BE2C (cell line): Measurements from ENCODE around the gene ZNF578.
"Not testable (repeated sequence)": the region's sequence is repeated elsewhere in the genome, so short reads cannot be mapped to it uniquely, and the experiment has no call there.

Source experiments
- DNase-seq: peaks from one replicate; pipeline ENCODE4 v3.0.0-alpha.2; 2020
- H3K27me3 ChIP-seq: fragments of 250-450 bp; sonication (Bioruptor Pico); 2 replicates; pipeline ENCODE4 v1.5.1; 2020; ENCODE audit warnings: mild to moderate bottlenecking
- H3K36me3 ChIP-seq: fragments of 250-450 bp; sonication (Bioruptor Pico); 2 replicates; pipeline ENCODE4 v1.5.1; 2020; ENCODE audit warnings: mild to moderate bottlenecking
- H3K4me1 ChIP-seq: fragments of 250-450 bp; sonication (Bioruptor Pico); 2 replicates; pipeline ENCODE4 v1.5.1; 2020
- H3K4me3 ChIP-seq: 2 replicates; pipeline ENCODE4 v1.5.1; 2011; ENCODE audit warnings: low read depth, low read length
- H3K9me3 ChIP-seq: fragments of 250-450 bp; sonication (Bioruptor Pico); 2 replicates; pipeline ENCODE4 v1.5.1; 2020
- CTCF ChIP-seq: IDR thresholded peaks from 2 replicates; pipeline ENCODE4 v1.5.1; 2012; ENCODE audit warnings: mild to moderate bottlenecking, low read depth, low read length

ZNF578 gene

DNA sequence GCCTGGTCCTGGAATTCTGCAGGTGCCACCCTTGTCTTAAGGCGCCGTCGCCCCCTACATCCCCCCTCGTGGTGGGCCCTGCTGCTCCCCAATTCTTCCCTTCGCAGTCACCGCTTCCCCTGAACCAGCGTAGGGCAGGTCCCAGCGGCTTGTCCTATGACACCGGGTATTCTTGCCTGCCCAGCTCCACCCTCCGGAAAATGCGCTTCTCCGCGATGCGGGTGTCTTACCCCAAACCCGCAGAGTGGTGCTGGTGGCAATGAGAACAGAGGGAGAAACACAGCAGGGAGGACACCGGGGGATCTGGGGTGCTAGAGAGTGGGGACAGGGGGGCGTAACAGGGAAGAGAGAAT lies 83.1 kb downstream of the ZNF578 start:
- Histone ChIP-seq H3K36me3 (no peaks in the 10 kb centered on the region), H3K27me3 (no peaks in the 10 kb centered on the region), H3K4me3 (peak overlapping the region; percentile 71), H3K4me1 (no peaks in the 10 kb centered on the region), H3K9me3 (no peaks in the 10 kb centered on the region)
- no peak for DNase-seq
- no peak for TF ChIP-seq CTCF

DNA sequence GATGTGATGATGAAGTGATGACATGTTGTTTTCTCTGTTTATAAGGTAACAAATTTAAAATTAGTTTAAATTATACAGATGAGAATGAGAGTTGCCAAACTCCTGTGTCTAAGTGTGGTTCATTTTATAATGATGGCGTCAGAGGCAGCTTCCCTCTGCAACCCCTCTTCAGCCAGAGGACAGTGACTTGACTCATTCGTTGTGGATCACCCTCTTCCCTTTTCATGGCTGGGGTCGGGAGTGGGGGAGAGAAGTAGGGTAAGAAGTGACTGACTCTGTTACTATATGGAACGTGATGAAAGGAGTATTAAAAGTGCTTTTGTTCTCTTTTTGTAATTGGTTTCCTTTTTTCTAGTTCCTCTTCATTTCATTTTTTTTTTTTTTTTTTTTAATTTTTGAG lies 85.5 kb downstream of the ZNF578 start:
- H3K36me3 ChIP-seq, H3K27me3 ChIP-seq, H3K9me3 ChIP-seq, H3K4me1 ChIP-seq, DNase-seq, H3K4me3 ChIP-seq: not testable (repeated sequence)

DNA sequence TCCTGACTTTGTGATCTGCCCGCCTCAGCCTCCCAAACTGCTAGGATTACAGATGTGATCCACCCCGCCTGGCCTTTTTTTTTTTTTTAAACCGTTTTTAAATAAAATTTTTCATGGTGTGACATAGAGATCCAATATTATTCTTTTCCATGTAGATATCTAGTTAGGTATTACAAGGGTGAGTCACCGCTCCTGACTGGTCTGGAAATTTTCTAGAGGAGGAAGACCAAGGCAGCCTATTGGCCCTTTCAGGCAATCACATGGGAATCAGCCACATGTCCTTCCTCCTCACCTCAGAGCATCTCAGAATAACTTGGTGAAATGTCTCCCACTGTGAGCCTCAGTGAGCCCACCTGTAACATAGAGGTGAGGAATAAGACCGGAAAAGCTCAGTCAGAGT lies 87.8 kb downstream of the ZNF578 start:
- H3K27me3 ChIP-seq, H3K4me3 ChIP-seq, H3K4me1 ChIP-seq, DNase-seq, H3K36me3 ChIP-seq, H3K9me3 ChIP-seq: not testable (repeated sequence)

- no peak for TF ChIP-seq CTCF
These were observed 88.3 kb downstream of the ZNF578 start for GRCh38 chr19:52541608-52542007.

DNA sequence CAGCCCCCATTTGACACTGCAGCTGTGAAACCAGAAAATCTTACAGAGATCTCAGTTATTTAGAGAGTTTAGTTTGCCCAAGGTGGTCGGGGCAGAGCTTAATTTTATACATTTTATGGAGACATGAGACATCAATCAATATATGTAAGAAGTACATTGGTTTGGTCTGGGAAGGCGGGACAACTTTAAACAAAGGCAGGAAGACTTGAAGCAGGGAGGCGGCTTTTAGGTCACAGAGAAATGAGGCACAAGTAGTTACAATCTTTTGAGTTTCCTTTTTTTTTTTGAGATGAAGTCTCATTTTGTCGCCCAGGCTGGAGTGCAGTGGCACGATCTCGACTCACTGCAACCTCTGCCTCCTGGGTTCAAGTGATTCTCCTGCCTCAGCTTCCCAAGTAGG lies 89.2 kb downstream of the ZNF578 start:
- not testable (repeated sequence) for H3K27me3 ChIP-seq, H3K36me3 ChIP-seq, H3K9me3 ChIP-seq, H3K4me3 ChIP-seq, H3K4me1 ChIP-seq, DNase-seq

More at GRCh38 chr19:52541608-52542007, 88.3 kb downstream of the ZNF578 start:
- Histone ChIP-seq H3K36me3 (no peaks in the 10 kb centered on the region), H3K9me3 (no peaks in the 10 kb centered on the region), H3K4me1 (no peaks in the 10 kb centered on the region), H3K27me3 (no peaks in the 10 kb centered on the region), H3K4me3 (no peak overlapping the region)
- no peak for DNase-seq

DNA sequence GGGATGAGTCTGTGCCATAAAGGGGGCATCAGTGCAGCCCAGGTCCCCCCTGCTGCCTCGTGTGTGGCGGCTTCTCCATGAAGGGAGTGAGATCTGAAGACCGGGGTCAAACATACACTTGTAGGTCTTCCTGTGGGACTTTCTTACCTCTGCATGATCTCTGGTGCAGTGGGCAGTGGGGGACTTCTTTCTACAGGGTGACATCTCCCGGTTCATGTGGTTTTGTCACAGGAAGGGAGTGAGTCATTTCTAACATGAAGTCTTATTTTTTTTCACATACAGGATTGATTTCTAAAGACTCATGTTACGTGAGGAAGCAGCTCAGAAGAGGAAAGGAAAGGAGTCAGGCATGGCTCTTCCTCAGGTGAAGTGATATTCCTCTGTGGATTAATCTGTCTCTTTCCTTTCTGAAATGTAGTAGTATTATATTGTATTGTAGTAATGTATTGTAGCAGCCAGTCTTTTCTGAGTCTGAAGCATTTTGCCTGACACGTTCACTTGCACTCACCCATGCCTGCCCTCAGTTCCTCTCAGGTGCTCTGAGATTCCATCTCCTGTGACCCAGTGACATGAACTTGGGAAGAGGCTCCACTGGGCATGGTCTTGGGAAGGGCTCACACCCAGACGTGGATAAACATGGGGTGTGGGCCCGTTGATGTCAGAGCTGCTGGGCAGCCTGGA lies 89.8 kb downstream of the ZNF578 start:
- no peak overlapping the region for H3K4me3 ChIP-seq
- H3K36me3 ChIP-seq: no peaks in the 10 kb centered on the region
- H3K27me3 ChIP-seq: no peaks in the 10 kb centered on the region
- TF ChIP-seq CTCF: no peak
- H3K9me3 ChIP-seq: no peaks in the 10 kb centered on the region
- H3K4me1 ChIP-seq: no peaks in the 10 kb centered on the region
- DNase-seq: no peak

GRCh38 chr19:52554216-52554971 lies 101.0 kb downstream of the ZNF578 start:
- Histone ChIP-seq H3K4me1 (no peaks in the 10 kb centered on the region), H3K36me3 (peaks cover 22% of the 10 kb centered on the region), H3K4me3 (no peak overlapping the region), H3K9me3 (peaks cover 3% of the 10 kb centered on the region; the same call in 1 of the 2 replicates), H3K27me3 (no peaks in the 10 kb centered on the region)
- no peak for TF ChIP-seq CTCF
- no peak for DNase-seq
